Right lobe of liver (tissue), 6 donors: ENCODE measurements around the gene RTF1. TPM values are rescaled to one million over a fixed set of nuclear protein-coding genes. Genes with fewer than 3 reads are reported as not detected.

ENCODE experiments used
- ATAC-seq, 4 donors: fragments of 200-7000 bp; cut with Tn5 transposase; one replicate each; pipeline ENCODE4 v1.9.1; 2020; ENCODE audit warnings: mild to moderate bottlenecking in 4 of 4, moderate library complexity in 4 of 4
- DNase-seq, 3 donors: peaks; one replicate each; pipeline ENCODE4 v3.0.0-alpha.2; 2020
- H3K27ac ChIP-seq, 3 donors: fragments of 200-600 bp; one replicate each; pipeline ENCODE4 v1.8.0; 2022
- H3K27me3 ChIP-seq, 2 donors: fragments of 200-600 bp; one replicate each; pipeline ENCODE4 v1.8.0; 2022
- H3K36me3 ChIP-seq, 4 donors: fragments of 200-600 bp; sonication (generic) in 1 of 4; one replicate each; pipeline versions ENCODE4 v1.5.1 to v1.8.0; 2017 to 2022; ENCODE audit warnings: control low read depth in 1 of 4
- H3K4me1 ChIP-seq, 4 donors: fragments of 200-600 bp; sonication (generic) in 1 of 4; one replicate each; pipeline versions ENCODE4 v1.5.1 to v1.8.0; 2017 to 2022; ENCODE audit warnings: control low read depth in 1 of 4
- H3K4me3 ChIP-seq, 3 donors: fragments of 200-600 bp; one replicate each; pipeline ENCODE4 v1.8.0; 2022
- H3K9me3 ChIP-seq, 4 donors: fragments of 200-600 bp; sonication (generic) in 1 of 4; one replicate each; pipeline versions ENCODE4 v1.5.1 to v1.8.0; 2017 to 2022; ENCODE audit warnings: control low read depth in 1 of 4
- POLR2A ChIP-seq: fragments of 450-650 bp; IDR thresholded peaks from one replicate; pipeline ENCODE4 v1.6.1; 2017; ENCODE audit warnings: antibody characterized with exemption, mild to moderate bottlenecking
- WGBS: methylation state at CpG from one replicate; pipeline ENCODE4 v1.1.6; 2018; ENCODE audit warnings: low coverage, low lambda C conversion rate; ENCODE audit not compliant: insufficient coverage; ENCODE audit errors: missing lambda C conversion rate; 5-methylcytosine and 5-hydroxymethylcytosine counted together
- intact Hi-C, 2 donors: fragments of 100-400 bp; cut with DNase I; formaldehyde crosslinking; loops; one replicate each; pipeline versions ENCODE4 v1.11.2 to v1.14.1; 2022
- total RNA-seq, 6 experiments: library from RNA; depleted of rRNA in 2 of 6; stranded (reverse); fragments of >200 nt in 2 of 6; fragmentation: NEBNext Ultra II Directional in 3 of 6; extraction: Animal tissue kit (Norgen Biotek cat#: 25700) in 3 of 6; gene quantifications; one replicate each; pipeline versions ENCODE4 v1.1.0 to v1.2.4, GENCODE V29; 2016 to 2023
- TF ChIP-seq, protein P1 (sequence below), 4 donors: fragments of 200-600 bp in 3 of 4; fragments of 450-650 bp in 1 of 4; IDR thresholded peaks; one replicate each; pipeline versions ENCODE4 v1.5.1 to v1.8.0; 2016 to 2022; ENCODE audit warnings: antibody characterized with exemption in 4 of 4, mild to moderate bottlenecking in 2 of 4
- donor health status: DM: no; HTN: yes; CAD: no.
- donor health status: DM: no; HTN: no; CAD: no.
- donor health status: DM: no; HTN: no; CAD: no.
- donor health status: DM: no; HTN: yes; CAD: no.
- donor health status: DM: no; HTN: yes; CAD: no.

The RTF1 gene
- total RNA-seq, 6 experiments from 2014 or later: 10.5 to 21.5 (median 14.2) TPM

DNA sequence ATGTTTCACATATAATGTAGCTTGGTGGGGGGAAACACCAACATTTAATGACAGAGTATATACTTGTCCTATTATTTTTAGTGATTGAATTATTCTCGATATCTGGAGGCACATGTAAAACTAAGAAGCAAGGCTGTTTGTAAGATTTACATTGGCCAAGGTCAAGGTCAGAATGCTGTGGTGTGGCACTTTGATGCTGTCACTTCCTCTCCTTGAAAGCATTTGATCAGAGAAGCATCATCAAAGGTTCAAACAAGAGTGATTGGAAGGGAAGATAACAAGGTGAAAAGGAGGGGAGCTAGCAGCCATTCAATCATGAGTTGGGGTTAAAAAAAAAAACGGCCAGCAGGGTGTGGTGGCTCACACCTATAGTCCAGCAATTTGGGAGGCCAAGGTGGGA lies 26.4 kb downstream of the RTF1 start:
- no peaks in the 10 kb centered on the region for H3K4me1 ChIP-seq
- no peak for TF ChIP-seq POLR2A
- TF ChIP-seq, protein P1, sequence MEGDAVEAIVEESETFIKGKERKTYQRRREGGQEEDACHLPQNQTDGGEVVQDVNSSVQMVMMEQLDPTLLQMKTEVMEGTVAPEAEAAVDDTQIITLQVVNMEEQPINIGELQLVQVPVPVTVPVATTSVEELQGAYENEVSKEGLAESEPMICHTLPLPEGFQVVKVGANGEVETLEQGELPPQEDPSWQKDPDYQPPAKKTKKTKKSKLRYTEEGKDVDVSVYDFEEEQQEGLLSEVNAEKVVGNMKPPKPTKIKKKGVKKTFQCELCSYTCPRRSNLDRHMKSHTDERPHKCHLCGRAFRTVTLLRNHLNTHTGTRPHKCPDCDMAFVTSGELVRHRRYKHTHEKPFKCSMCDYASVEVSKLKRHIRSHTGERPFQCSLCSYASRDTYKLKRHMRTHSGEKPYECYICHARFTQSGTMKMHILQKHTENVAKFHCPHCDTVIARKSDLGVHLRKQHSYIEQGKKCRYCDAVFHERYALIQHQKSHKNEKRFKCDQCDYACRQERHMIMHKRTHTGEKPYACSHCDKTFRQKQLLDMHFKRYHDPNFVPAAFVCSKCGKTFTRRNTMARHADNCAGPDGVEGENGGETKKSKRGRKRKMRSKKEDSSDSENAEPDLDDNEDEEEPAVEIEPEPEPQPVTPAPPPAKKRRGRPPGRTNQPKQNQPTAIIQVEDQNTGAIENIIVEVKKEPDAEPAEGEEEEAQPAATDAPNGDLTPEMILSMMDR (IDR thresholded peaks at IDR 0.05): no peak
- 67% methylated on average over 2 of the region's 2 CpGs for WGBS
- intact Hi-C loops: no loop called here
- peaks cover 0 to 19% (median 6%) of the 10 kb centered on the region in 4 donors for H3K36me3 ChIP-seq
- no peak overlapping the region for H3K27ac ChIP-seq
- DNase-seq (no peak), ATAC-seq (no peak)
- H3K4me3 ChIP-seq: no peak overlapping the region
- H3K9me3 ChIP-seq: no peaks in the 10 kb centered on the region
- H3K27me3 ChIP-seq: no peaks in the 10 kb centered on the region

DNA sequence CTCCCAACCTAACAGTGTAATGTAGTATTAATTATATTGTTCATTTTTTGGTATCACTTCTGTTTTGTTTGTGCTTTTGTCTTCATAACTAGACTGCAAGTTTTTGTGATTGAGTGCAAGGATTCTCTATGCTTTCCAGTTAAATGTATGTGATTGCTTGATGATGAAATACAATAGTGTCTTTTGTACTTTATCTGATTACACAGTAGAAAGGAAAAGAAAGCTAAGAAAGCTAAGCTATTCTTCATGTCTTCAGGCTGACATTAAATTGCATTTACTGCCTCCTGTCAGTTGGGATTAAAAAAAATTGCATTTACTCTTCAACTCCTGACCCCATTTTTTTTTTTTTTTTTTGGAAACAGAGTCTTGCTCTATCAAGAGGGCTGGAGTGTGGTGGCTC lies 28.5 kb downstream of the RTF1 start:
- DNase-seq (no peak), ATAC-seq (no peak)
- Histone ChIP-seq H3K9me3 (no peaks in the 10 kb centered on the region), H3K27me3 (no peaks in the 10 kb centered on the region), H3K4me3 (no peak overlapping the region), H3K36me3 (peaks cover 0 to 2% (median 0%) of the 10 kb centered on the region in 4 donors), H3K27ac (no peak overlapping the region), H3K4me1 (no peaks in the 10 kb centered on the region)
- TF ChIP-seq POLR2A: no peak
- TF ChIP-seq, protein P1 (IDR thresholded peaks at IDR 0.05): no peak
- intact Hi-C loops: no loop called here

- DNase-seq (no peak), ATAC-seq (no peak)
- intact Hi-C loops: no loop called here
- Histone ChIP-seq H3K36me3 (peaks cover 0 to 33% (median 8%) of the 10 kb centered on the region in 4 donors), H3K9me3 (no peaks in the 10 kb centered on the region), H3K4me3 (no peak overlapping the region), H3K27me3 (no peaks in the 10 kb centered on the region), H3K27ac (no peak overlapping the region), H3K4me1 (no peaks in the 10 kb centered on the region)
- 54% methylated on average over 4 of the region's 4 CpGs for WGBS
- no peak for TF ChIP-seq POLR2A
- TF ChIP-seq, protein P1 (IDR thresholded peaks at IDR 0.05): no peak
Measured at GRCh38 chr15:41462084-41462795, 45.3 kb downstream of the RTF1 start.

GRCh38 chr15:41464889-41465580 lies 48.1 kb downstream of the RTF1 start:
- DNase-seq: no peak
- TF ChIP-seq, protein P1 (IDR thresholded peaks at IDR 0.05): no peak
- TF ChIP-seq POLR2A: no peak
- ATAC-seq: no peak
- no peaks in the 10 kb centered on the region for H3K4me1 ChIP-seq
- H3K27ac ChIP-seq: no peak overlapping the region
- H3K36me3 ChIP-seq: peaks cover 0 to 33% (median 11%) of the 10 kb centered on the region in 4 donors
- 97% methylated on average over 9 of the region's 9 CpGs for WGBS
- no peaks in the 10 kb centered on the region for H3K9me3 ChIP-seq
- intact Hi-C loops: no loop called here
- H3K27me3 ChIP-seq: no peaks in the 10 kb centered on the region
- H3K4me3 ChIP-seq: no peak overlapping the region
